Measurements from ENCODE around the gene KIAA1191. TPM values are rescaled to one million over a fixed set of nuclear protein-coding genes. Genes with fewer than 3 reads are reported as not detected.
A peak's percentile ranks its signal among the peaks of the same experiment; 100 is the strongest.

Gene KIAA1191
- total RNA-seq, 1 donor = 61.9 TPM

DNA sequence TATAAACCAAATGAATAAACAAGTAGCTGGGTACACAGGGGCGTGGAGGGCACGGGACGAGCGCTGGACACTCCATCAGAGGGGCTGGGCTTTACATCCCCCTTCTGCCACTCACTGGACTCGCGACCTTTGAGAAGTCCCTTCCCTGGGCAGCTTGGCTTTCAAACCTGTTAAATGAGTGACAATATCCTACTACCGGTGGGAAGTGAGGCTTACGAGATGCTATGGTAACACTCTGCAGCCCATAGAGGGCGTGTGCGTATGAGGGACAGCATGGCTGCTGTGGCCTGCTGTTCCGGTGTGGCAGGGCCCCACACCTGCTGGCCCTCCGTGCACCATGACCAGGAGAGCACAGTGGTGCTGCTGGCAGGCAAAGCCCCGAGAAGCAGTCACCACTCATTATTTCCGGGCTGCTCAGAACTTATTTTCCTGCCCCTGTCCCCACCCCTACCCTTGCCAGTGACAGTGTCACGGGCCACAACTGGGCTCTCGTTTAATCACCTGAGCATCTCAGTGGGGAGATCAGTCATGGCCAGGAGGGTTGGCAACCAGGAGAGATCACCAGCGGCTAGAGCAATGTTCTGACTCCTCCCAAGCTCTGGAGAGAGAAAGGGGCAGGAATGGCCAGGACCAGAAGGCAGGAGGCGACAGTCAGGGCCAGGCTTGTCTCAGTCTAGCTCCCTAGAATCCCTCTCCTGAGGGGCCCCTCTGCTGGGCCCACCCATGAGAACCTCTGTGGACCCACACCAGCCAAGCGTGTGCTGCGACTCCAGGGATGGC lies 44.3 kb upstream of the KIAA1191 start:
- no peak overlapping the region for H2AFZ ChIP-seq (ENCODE audit: low read length)
- peaks cover 10% of the 10 kb centered on the region for H4K20me1 ChIP-seq (ENCODE audit: insufficient read depth, low read length)
- peaks cover 16% of the 10 kb centered on the region for H3K36me3 ChIP-seq (ENCODE audit: insufficient read depth, low read length)
- no peak overlapping the region for H3K4me2 ChIP-seq (ENCODE audit: insufficient read depth, low read length)
- TF ChIP-seq, protein P1, sequence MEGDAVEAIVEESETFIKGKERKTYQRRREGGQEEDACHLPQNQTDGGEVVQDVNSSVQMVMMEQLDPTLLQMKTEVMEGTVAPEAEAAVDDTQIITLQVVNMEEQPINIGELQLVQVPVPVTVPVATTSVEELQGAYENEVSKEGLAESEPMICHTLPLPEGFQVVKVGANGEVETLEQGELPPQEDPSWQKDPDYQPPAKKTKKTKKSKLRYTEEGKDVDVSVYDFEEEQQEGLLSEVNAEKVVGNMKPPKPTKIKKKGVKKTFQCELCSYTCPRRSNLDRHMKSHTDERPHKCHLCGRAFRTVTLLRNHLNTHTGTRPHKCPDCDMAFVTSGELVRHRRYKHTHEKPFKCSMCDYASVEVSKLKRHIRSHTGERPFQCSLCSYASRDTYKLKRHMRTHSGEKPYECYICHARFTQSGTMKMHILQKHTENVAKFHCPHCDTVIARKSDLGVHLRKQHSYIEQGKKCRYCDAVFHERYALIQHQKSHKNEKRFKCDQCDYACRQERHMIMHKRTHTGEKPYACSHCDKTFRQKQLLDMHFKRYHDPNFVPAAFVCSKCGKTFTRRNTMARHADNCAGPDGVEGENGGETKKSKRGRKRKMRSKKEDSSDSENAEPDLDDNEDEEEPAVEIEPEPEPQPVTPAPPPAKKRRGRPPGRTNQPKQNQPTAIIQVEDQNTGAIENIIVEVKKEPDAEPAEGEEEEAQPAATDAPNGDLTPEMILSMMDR (IDR thresholded peaks at IDR 0.05; ENCODE audit: extremely low read depth, low read depth, low read length) = peak; percentile 11
- H3K4me3 ChIP-seq (ENCODE audit: insufficient read depth, low read length) = no peak overlapping the region
- H3K27me3 ChIP-seq (ENCODE audit: insufficient read depth, low read length) = no peaks in the 10 kb centered on the region
- peaks cover 5% of the 10 kb centered on the region for H3K79me2 ChIP-seq (ENCODE audit: insufficient read depth, low read length)
- H3K9me3 ChIP-seq (ENCODE audit: low read depth, low read length) = no peaks in the 10 kb centered on the region
- H3K4me1 ChIP-seq (ENCODE audit: insufficient read depth, low read length) = no peaks in the 10 kb centered on the region
- H3K27ac ChIP-seq (ENCODE audit: low read depth, low read length) = no peak overlapping the region
- DNase-seq (ENCODE audit: insufficient read length, low spot score, missing footprints) = no peak

DNA sequence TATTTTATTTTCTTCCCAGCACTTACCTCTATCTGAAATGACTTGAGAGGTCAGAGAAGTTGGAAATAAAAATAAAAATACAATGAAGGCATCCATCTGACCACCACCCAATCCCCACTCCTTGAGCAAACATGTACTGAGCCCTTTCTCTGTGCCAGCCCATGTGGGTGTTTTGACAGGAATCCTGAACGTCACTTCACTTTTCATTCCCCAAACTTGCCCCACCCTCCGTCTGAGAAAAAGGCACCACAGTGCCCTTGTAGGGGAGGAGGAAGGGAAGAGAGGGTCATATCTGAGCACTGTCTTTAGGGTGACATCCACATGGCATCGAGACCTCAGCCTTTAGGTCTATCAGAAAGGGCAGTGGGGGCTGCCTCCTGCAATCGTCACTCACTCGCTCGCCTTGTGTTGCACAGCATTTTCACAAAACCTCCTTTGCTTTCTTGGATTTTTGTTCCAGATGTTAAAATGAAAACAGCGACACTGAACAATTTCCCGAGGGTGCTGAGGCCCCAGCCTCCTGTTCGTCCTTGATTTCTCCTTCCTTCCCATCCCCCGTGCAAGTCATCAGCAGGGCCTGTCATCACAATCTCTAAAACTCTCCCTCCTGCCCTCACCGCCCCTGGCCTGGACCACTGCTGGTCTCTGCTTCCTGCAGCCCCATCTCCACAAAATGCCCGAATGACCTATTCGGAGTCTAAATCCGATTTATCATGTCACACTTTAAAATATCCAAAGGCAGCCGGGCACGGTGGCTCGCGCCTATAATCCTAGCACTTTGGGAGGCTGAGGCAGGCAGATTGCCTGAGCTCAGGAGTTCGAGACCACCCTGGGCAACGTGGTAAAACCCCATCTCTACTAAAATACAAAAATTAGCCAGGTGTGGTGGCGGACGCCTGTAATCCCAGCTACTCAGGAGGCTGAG lies 40.0 kb upstream of the KIAA1191 start:
- Histone ChIP-seq H2AFZ (ENCODE audit: low read length) (no peak overlapping the region), H3K36me3 (ENCODE audit: insufficient read depth, low read length) (peaks cover 9% of the 10 kb centered on the region), H3K4me2 (ENCODE audit: insufficient read depth, low read length) (no peak overlapping the region), H3K9me3 (ENCODE audit: low read depth, low read length) (no peaks in the 10 kb centered on the region), H4K20me1 (ENCODE audit: insufficient read depth, low read length) (peaks cover 3% of the 10 kb centered on the region), H3K79me2 (ENCODE audit: insufficient read depth, low read length) (no peaks in the 10 kb centered on the region), H3K27ac (ENCODE audit: low read depth, low read length) (no peak overlapping the region), H3K27me3 (ENCODE audit: insufficient read depth, low read length) (no peaks in the 10 kb centered on the region), H3K4me3 (ENCODE audit: insufficient read depth, low read length) (no peak overlapping the region), H3K4me1 (ENCODE audit: insufficient read depth, low read length) (no peaks in the 10 kb centered on the region)
- TF ChIP-seq, protein P1 (IDR thresholded peaks at IDR 0.05; ENCODE audit: extremely low read depth, low read depth, low read length) = no peak
- DNase-seq (ENCODE audit: insufficient read length, low spot score, missing footprints) = no peak

DNA sequence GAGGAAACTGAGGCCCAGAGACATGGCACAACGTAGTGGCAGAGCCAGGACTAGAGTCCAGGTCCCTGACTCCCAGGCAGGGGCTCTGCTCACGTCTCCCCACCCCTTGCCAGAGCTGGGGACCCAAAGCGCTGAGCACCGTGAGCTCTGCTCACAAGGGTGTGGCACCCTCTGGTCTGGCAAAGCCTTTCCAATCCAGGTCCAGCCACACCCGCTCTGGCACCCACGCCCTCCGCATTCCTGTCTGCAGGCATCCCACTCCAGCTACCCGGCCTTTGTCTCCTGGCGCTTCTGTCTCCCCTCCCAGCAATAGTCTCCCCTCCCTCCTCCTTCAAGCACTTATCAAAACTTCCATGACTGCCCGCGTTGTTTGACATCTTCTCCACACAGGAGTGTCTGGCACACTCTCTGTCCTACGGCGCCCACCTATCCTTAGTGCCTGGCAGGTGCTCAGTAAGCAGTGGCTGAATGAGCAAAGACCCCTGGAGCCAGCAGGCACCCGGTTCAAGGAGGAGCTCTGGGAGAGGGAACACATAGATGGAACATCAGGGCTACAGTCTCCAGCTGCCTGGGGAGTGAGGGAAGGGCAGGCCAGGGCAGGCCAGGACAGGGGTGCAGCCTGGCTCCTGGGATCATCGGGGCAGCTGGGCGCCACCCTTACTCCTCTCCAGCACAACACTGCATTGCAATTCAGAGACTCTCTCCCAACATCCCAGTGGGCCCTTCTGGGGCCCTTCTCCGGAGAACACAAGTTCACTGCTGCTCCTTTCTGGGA lies 39.0 kb upstream of the KIAA1191 start:
- Histone ChIP-seq H3K4me1 (ENCODE audit: insufficient read depth, low read length) (no peaks in the 10 kb centered on the region), H4K20me1 (ENCODE audit: insufficient read depth, low read length) (peaks cover 3% of the 10 kb centered on the region), H3K27ac (ENCODE audit: low read depth, low read length) (no peak overlapping the region), H3K79me2 (ENCODE audit: insufficient read depth, low read length) (no peaks in the 10 kb centered on the region), H3K36me3 (ENCODE audit: insufficient read depth, low read length) (peaks cover 11% of the 10 kb centered on the region), H3K4me2 (ENCODE audit: insufficient read depth, low read length) (no peak overlapping the region), H3K9me3 (ENCODE audit: low read depth, low read length) (no peaks in the 10 kb centered on the region), H3K27me3 (ENCODE audit: insufficient read depth, low read length) (no peaks in the 10 kb centered on the region), H3K4me3 (ENCODE audit: insufficient read depth, low read length) (no peak overlapping the region), H2AFZ (ENCODE audit: low read length) (no peak overlapping the region)
- no peak for DNase-seq (ENCODE audit: insufficient read length, low spot score, missing footprints)
- TF ChIP-seq, protein P1 (IDR thresholded peaks at IDR 0.05; ENCODE audit: extremely low read depth, low read depth, low read length) = no peak
